Choroid plexus epithelial cell (primary cell): ENCODE data around the gene PKP4.
"Not testable (repeated sequence)": the region's sequence is repeated elsewhere in the genome, so short reads cannot be mapped to it uniquely, and the experiment has no call there.

Experiments used
- DNase-seq: peaks from one replicate; pipeline ENCODE4 v3.0.0-alpha.2; 2010; ENCODE audit warnings: low read depth
- H3K4me3 ChIP-seq: 2 replicates; pipeline ENCODE4 v1.5.1; 2011; ENCODE audit warnings: low read depth, mild to moderate bottlenecking, control low read depth, low read length, moderate library complexity
- CTCF ChIP-seq: conservative IDR thresholded peaks from 2 replicates; pipeline ENCODE4 v1.5.1; 2011; ENCODE audit warnings: low read depth, mild to moderate bottlenecking, control low read depth, inconsistent platforms, low read length, moderate library complexity

Gene PKP4

DNA sequence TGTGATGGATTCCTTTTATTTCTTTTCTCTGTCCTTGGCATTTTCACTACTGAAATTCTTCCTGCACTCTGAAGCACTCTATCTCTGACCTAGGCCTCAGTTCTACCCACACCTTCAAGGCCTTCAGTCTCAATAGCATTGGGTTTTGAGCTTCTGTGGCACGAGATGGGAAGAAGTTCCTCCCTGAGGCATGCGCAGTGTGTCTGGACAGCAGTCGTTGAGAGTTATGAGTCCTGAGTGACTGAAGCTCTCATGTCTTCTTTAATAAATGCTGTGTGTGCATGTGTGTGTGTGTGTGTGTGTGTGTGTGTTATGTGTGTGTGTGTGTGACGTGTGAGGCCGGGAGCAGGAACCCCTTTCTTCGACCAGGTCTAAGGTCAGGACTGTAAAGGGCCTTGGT lies 242.6 kb downstream of the PKP4 start:
- TF ChIP-seq CTCF = no peak

DNA sequence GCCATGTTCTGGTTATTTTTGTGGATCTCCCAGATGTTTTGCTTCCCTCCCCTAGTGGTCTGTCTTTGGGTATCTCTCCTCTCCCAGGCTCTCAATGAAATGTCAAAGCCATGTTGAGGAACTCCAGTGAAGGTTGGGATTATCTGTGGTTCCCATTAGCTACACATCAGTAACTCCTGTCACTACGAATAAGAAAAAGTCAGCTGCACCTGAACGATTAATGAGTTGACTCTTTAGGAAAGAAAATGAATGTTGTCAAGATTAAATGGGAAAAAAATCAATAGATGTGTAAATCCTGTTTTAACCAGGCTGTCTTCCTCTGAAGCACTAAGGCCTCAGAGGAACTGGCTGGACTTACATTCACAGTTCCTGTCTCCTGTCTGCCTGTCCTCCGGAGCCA lies 244.3 kb downstream of the PKP4 start:
- no peak for DNase-seq
- no peak for TF ChIP-seq CTCF
- no peak overlapping the region for H3K4me3 ChIP-seq

More for the DNA sequence above, 242.6 kb downstream of the PKP4 start:
- no peak overlapping the region for H3K4me3 ChIP-seq
- no peak for DNase-seq

DNA sequence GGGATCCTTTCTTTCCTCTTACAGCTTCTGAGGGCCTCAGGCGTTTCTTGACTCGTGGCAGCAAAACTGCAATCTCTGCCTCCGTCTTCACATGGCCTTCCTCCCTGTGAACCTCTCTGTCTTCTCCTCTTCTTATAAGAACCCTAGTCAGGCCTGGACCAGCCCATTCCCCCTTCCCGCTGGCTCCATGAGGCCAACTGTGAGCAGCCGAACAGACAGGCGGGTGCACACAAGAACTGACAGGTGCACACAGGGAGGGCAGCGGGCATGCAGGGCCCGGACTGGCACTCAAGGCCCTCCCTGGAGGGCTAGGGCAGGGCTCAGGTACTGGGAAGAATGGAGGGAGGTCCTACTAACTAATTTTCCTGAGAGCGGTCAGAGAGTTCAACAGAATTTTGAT lies 246.0 kb downstream of the PKP4 start:
- no peak for TF ChIP-seq CTCF
- no peak for DNase-seq
- H3K4me3 ChIP-seq = no peak overlapping the region

DNA sequence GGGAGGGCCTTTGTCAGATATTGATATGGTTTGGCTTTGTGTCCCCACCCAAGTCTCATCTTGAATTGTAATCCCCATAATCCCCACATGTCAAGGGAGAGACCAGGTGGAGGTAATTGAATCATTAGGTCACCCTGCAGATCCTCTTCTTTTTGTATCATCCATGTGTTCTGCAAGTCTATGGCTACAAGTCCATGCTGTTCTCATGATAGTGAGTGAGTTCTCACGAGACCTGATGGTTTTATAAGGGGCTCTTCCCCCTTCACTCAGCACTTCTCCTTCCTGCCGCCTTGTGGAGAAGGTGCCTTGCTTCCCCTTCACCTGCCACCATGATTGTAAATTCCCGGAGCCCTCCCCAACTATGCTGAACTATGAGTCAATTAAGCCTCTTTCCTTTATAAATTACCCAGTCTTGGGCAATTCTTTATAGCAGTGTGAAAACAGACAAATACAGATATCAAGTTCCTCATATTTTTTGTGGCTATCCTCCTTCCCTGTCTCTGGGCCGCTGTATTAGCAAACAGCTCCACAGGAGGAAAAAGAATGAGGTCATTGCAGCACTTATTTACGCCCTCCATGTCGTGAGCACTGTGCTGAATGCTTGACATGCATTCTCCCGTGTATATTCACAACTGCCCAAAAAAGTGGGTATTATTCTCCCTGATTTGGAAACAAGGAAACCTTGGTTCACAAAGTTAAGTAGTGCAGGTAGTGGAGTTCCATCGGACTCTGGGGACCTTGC lies 248.1 kb downstream of the PKP4 start:
- DNase-seq = not testable (repeated sequence)

DNA sequence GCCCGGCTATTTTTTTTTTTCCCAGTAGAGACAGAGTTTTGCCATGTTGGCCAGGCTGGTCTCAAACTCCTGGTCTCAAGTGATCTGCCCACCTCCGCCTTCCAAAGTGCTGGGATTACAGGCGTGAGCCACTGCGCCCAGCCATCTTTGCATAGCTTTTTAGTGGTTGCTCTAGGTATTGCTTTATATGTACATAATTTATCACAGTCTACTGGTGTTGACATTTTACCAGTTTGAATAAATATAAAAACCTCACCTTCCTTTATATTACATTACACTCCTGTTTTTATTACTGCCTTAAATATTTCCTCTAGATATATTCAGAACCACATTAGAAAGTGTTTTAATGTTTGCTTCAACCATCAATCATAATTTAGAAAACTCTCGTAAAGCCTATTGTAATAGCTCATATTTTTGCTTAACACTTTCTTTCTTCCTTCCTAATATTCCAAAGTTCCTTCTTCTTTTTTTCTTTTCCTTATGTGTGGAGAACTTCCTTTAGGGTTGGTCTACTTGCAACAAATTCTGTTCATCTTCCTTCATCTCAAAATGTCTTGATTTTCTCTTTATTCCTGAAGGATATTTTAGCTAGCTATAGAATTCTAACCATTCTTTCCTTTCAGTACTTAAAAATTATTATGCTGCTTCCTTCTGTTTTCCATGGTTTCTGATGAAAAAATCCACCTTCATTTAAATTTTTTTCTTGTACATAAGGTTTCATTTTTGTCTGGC lies 256.2 kb downstream of the PKP4 start:
- no peak overlapping the region for H3K4me3 ChIP-seq
- no peak for TF ChIP-seq CTCF
- DNase-seq = no peak

More for the DNA sequence above, 248.1 kb downstream of the PKP4 start:
- not testable (repeated sequence) for H3K4me3 ChIP-seq

DNA sequence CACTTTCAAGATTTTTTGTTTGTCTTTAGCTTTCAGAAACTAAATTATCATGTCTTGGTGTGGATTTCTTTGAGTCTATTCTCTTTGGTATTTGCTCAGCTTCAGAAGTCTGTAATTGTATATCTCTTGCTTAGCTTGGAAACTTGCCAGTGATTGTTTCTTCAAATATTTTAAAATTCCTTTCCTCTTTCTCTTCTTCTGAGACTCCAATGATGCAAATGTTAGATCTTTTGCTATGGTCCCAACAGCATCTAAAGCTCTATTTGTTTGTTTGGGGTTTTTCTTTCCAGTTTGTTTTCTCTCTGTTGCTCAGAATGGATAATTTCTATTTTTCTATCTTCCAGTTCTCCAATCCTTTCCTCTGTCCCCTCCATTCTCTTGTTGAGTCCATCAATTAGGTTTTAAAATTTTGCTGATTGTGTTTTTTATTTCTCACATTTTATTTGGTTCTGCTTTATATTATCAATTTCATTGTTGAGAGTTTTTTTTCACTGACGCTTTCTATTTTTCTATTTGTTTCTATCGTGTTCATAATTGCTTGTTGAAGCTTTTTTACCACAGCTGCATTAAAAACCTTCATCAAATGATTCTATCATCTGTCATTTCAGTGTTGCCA lies 256.9 kb downstream of the PKP4 start:
- no peak overlapping the region for H3K4me3 ChIP-seq
- peak; percentile 25 for DNase-seq
- TF ChIP-seq CTCF = no peak

DNA sequence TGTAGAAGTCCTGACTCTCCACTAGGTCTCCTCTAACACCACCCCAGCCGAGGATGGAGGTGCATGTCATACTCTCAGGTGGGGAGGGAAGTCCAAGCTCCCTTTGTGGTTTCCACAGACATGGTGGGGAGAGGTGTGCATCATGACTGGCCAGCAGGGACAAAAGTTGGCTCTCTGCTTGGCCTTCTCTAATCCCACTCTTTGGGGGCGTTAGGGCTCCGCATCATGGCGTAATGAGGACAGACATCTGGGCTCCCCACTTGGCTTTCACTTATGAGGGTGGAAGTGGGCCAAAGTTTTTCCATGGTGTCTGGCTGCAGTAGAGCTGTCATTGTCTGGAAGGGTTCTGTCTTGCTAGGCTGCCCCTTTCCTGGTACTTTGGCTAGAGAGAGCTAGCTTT lies 257.7 kb downstream of the PKP4 start:
- no peak for DNase-seq
- H3K4me3 ChIP-seq = no peak overlapping the region
- TF ChIP-seq CTCF = no peak
